Large intestine (tissue), 1 donor: ENCODE measurements around the gene COX6B2. TPM values are rescaled to one million over a fixed set of nuclear protein-coding genes. Genes with fewer than 3 reads are reported as not detected.

ENCODE experiments used
- polyA plus RNA-seq: library from polyadenylated mRNA; unstranded; fragments of 120-200 nt; gene quantifications from one replicate; pipeline ENCODE4 v1.2.1, GENCODE V29; 2013

COX6B2 gene
- polyA plus RNA-seq, 1 donor = 1.3 TPM

Other genes starting within 250 kb of the COX6B2 start
- 94.4 TPM for gene PPP1R12C, start 237.1 kb downstream of the COX6B2 start, polyA plus RNA-seq
- 10.2 TPM for gene TNNT1, start 205.5 kb downstream of the COX6B2 start, polyA plus RNA-seq
- 0.88 TPM for gene TNNI3, start 197.0 kb downstream of the COX6B2 start, polyA plus RNA-seq
- 0.99 TPM for gene DNAAF3, start 188.1 kb downstream of the COX6B2 start, polyA plus RNA-seq
- 9.1 TPM for gene SYT5, start 174.4 kb downstream of the COX6B2 start, polyA plus RNA-seq
- 28.1 TPM for gene PTPRH, start 145.2 kb downstream of the COX6B2 start, polyA plus RNA-seq
- 69.0 TPM for gene TMEM86B, start 126.0 kb downstream of the COX6B2 start, polyA plus RNA-seq
- 65.1 TPM for gene PPP6R1, start 95.7 kb downstream of the COX6B2 start, polyA plus RNA-seq
- gene HSPBP1, start 74.6 kb downstream of the COX6B2 start, polyA plus RNA-seq = 29.4 TPM
- gene BRSK1, start 70.7 kb downstream of the COX6B2 start, polyA plus RNA-seq = 9.7 TPM
- gene TMEM150B, start 29.4 kb downstream of the COX6B2 start, polyA plus RNA-seq = 71.4 TPM
- gene KMT5C, start 14.8 kb downstream of the COX6B2 start, polyA plus RNA-seq = 21.5 TPM
- gene GARIN5B, start 8.5 kb upstream of the COX6B2 start, polyA plus RNA-seq = 0.03 TPM
- gene IL11, start 15.7 kb upstream of the COX6B2 start, polyA plus RNA-seq = 0.66 TPM
- 0.93 TPM for gene TMEM190, start 22.1 kb upstream of the COX6B2 start, polyA plus RNA-seq
- gene TMEM238, start 29.6 kb upstream of the COX6B2 start, polyA plus RNA-seq = 8.7 TPM
- 2,127 TPM for gene RPL28, start 31.2 kb upstream of the COX6B2 start, polyA plus RNA-seq
- 29.9 TPM for gene UBE2S, start 53.1 kb upstream of the COX6B2 start, polyA plus RNA-seq
- 1.1 TPM for gene SHISA7, start 88.6 kb upstream of the COX6B2 start, polyA plus RNA-seq
- 30.4 TPM for gene ISOC2, start 106.9 kb upstream of the COX6B2 start, polyA plus RNA-seq
- not detected for gene C19orf85, start 110.0 kb upstream of the COX6B2 start, polyA plus RNA-seq
- 5.6 TPM for gene ZNF628, start 121.9 kb upstream of the COX6B2 start, polyA plus RNA-seq
- 14.0 TPM for gene NAT14, start 130.5 kb upstream of the COX6B2 start, polyA plus RNA-seq
- gene SSC5D, start 133.7 kb upstream of the COX6B2 start, polyA plus RNA-seq = 4.0 TPM
- 0.66 TPM for gene SBK2, start 182.4 kb upstream of the COX6B2 start, polyA plus RNA-seq
- 0.15 TPM for gene SBK3, start 190.8 kb upstream of the COX6B2 start, polyA plus RNA-seq
- 14.9 TPM for gene ZNF579, start 226.1 kb upstream of the COX6B2 start, polyA plus RNA-seq
- 13.9 TPM for gene FIZ1, start 244.8 kb upstream of the COX6B2 start, polyA plus RNA-seq
- gene ZNF524, start 245.6 kb upstream of the COX6B2 start, polyA plus RNA-seq = 18.9 TPM